Skeletal muscle tissue (tissue), 4 donors: ENCODE data around the gene SHCBP1. TPM values are rescaled to one million over a fixed set of nuclear protein-coding genes. Genes with fewer than 3 reads are reported as not detected.
"Not testable (repeated sequence)": the region's sequence is repeated elsewhere in the genome, so short reads cannot be mapped to it uniquely, and the experiment has no call there.

Experiments
- H3K27ac ChIP-seq: one replicate; pipeline ENCODE4 v1.7.0; 2013; ENCODE audit warnings: mild to moderate bottlenecking, low read depth, low read length, inconsistent platforms
- H3K27me3 ChIP-seq, 3 donors: one replicate each; pipeline ENCODE4 v1.7.0; 2013; ENCODE audit warnings: low read length in 3 of 3; ENCODE audit not compliant: control insufficient read depth in 3 of 3, insufficient read depth in 3 of 3
- H3K36me3 ChIP-seq, 3 donors: one replicate each; pipeline ENCODE4 v1.7.0; 2013; ENCODE audit warnings: low read length in 3 of 3; ENCODE audit not compliant: control insufficient read depth in 3 of 3, insufficient read depth in 3 of 3
- H3K4me1 ChIP-seq, 3 donors: one replicate each; pipeline ENCODE4 v1.7.0; 2013; ENCODE audit warnings: low read length in 3 of 3, mild to moderate bottlenecking in 3 of 3; ENCODE audit not compliant: control insufficient read depth in 3 of 3, insufficient read depth in 3 of 3
- H3K4me3 ChIP-seq, 3 donors: one replicate each; pipeline ENCODE4 v1.7.0; 2013; ENCODE audit warnings: low read length in 3 of 3
- H3K9ac ChIP-seq, 3 donors: one replicate each; pipeline ENCODE4 v1.7.0; 2013; ENCODE audit warnings: low read length in 3 of 3, mild to moderate bottlenecking in 3 of 3, moderate library complexity in 2 of 3, low read depth in 1 of 3
- H3K9me3 ChIP-seq, 3 donors: one replicate each; pipeline ENCODE4 v1.7.0; 2013; ENCODE audit warnings: low read length in 3 of 3; ENCODE audit not compliant: control insufficient read depth in 3 of 3
- total RNA-seq: library from RNA; depleted of rRNA; stranded (reverse); fragments of >200 nt; gene quantifications from one replicate; pipeline ENCODE4 v1.2.3, GENCODE V29; 2014
- donor health status: Osteomylitis.

Gene SHCBP1
- total RNA-seq, 1 donor from 2014 or later = 8.9 TPM

DNA sequence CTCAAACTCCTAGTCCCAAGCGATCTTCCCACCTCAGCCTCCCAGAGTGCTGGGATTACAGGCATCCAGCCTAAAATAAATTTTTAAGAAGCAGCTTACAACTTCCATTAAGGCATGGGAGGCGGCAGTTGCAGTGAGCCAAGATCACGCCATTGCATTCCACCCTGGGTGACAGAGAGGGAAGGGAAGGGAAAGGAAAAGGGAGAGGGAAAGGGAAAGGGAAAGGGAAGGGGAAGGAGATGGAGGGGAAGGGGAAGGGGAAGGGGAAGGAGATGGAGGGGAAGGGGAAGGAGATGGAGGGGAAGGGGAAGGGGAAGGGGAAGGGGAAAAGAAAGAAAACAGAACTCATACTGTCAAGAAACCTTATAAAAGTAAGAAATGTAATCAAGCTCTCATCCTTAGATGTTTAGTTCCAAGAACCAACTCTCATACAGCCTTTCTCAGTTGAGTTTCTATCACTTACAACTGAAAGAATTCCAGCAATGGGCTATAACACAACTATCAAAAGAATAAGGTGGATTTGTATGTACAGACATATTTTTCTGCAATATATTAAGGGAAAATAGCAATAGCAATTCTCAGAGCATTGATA lies 43.1 kb downstream of the SHCBP1 start:
- no peaks in the 10 kb centered on the region for H3K9me3 ChIP-seq
- H3K4me1 ChIP-seq = no peaks in the 10 kb centered on the region
- no peaks in the 10 kb centered on the region for H3K27me3 ChIP-seq
- no peak overlapping the region for H3K4me3 ChIP-seq
- no peak overlapping the region for H3K9ac ChIP-seq
- peaks cover 0 to 6% (median 0%) of the 10 kb centered on the region in 3 donors for H3K36me3 ChIP-seq
- no peak overlapping the region for H3K27ac ChIP-seq

DNA sequence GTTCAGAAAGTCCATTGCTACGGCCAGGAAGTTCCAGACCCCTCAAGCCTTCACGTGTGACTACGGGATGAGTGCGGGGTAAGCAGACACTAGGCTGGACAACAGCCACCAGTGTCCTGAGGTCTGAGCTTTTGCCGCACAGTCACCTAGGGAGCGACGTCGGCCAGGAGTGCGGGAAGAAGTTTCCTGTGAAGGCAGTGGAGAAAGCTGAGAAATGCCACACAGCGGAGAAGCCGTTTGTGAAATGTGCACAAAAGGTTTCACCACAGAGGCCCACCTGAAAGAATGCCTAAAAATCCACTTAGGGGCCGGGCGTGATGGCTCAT lies 47.4 kb downstream of the SHCBP1 start:
- H3K4me3 ChIP-seq = no peak overlapping the region
- H3K27me3 ChIP-seq = peaks cover 0 to 3% (median 0%) of the 10 kb centered on the region in 3 donors
- no peak overlapping the region for H3K27ac ChIP-seq
- H3K9me3 ChIP-seq = no peaks in the 10 kb centered on the region
- H3K9ac ChIP-seq = no peak overlapping the region
- no peaks in the 10 kb centered on the region for H3K36me3 ChIP-seq
- H3K4me1 ChIP-seq = no peaks in the 10 kb centered on the region

DNA sequence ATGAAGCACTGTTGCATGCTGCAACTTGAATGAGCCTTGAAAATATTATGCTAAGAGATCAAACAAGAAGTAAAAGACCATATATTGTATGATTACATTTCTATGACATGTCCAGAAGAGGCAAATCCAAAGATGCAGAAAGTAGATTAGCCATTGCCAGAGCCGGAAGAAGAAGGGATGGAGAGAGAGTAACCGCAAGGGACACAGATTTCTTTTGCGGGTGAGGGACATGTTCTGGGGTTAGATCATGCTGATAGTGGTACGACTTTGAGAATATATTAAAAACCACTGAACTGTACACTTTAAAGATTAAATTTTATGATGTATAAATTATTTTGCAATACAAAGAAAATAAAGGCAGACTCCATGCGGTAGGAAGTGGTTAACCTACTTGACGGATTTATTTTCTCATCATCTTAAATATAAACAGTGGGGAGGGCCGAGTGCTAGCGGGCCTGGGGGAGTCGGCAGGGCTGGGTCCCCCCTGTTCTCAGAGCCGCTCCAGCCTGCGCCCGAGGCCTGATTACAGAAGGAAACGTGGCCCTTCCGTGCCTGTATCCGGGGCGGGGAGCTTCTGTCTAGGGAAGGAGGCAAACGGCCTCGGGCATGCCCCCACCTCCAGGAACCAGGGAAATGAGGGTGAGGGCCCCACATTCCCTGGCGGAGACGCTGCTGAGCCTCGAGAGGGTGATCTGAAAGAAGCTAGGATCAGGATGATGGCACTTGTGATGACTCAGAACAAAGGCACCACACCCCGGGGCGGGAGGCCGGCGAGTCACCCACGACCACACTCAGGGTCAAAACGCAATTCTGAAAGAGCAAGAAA lies 48.0 kb downstream of the SHCBP1 start:
- Histone ChIP-seq H3K9ac (no peak overlapping the region), H3K4me3 (no peak overlapping the region), H3K36me3 (no peaks in the 10 kb centered on the region), H3K4me1 (no peaks in the 10 kb centered on the region), H3K27me3 (peaks cover 0 to 3% (median 0%) of the 10 kb centered on the region in 3 donors), H3K9me3 (no peaks in the 10 kb centered on the region), H3K27ac (no peak overlapping the region)

DNA sequence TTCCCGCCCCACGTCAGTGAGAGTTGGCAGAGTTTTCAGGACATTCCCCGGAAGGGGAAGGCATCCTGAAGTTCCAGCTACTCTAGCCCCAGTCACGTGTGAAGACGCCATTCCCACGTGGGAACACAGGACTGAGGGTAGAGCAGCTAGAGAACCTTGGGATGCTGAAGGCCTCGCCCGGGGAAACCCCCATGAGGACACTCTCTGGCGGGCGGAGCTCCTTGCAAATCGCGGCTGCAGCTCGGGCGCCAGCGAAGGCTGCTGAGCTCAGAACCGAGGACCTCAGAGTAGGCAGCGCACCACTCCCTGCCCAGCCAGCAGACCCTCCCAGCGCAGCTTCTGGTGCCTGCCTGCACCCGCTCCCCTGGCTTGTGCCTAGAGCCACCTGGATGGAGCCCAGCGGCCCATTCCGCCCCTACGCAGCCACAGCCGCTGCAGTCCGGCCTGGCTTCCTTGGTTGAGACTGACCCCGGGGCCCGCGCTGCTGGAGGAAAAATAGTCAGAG lies 51.9 kb downstream of the SHCBP1 start:
- no peak overlapping the region for H3K27ac ChIP-seq
- no peak overlapping the region for H3K9ac ChIP-seq
- no peak overlapping the region for H3K4me3 ChIP-seq
- no peaks in the 10 kb centered on the region for H3K4me1 ChIP-seq
- no peaks in the 10 kb centered on the region for H3K36me3 ChIP-seq
- peaks cover 0 to 3% (median 0%) of the 10 kb centered on the region in 3 donors for H3K27me3 ChIP-seq
- H3K9me3 ChIP-seq = no peaks in the 10 kb centered on the region

DNA sequence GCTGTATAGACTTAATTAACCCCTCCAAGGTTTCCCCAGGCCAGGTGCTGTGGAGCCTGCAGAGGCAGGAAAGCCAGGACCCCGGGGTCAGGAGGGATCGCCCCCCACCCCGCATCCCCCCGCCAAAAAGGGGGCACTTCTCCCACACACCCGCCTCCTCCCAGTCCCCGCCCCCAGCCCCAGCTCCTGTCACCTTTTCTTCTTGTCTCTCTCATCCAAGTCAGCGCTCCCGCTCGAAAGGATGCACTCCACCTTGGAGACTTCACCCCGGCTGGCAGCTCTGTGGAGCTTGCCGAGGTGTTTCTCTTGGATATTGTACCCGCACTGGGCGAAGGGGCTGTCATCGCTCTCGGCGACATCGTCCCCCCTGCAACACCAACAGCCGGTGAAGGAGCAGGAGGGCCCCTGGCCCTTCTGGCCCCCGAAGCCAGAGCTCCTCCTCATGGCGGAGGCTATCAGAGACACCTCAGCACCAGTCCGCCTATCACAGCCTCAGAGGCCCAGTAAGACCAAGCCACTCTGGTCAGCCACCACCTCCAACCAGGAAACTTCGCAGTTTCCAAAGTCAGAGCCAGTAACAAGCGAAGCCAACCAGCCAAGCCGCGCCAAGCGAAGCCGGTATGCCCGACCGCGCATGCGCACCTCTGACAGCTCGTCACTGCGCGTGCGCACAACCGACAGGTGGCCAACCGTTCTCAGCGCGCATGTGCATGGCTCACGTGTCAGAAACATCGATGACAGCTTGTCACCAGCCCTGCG lies 52.5 kb downstream of the SHCBP1 start:
- H3K9ac ChIP-seq = no peak overlapping the region
- H3K36me3 ChIP-seq = no peaks in the 10 kb centered on the region
- no peaks in the 10 kb centered on the region for H3K4me1 ChIP-seq
- H3K4me3 ChIP-seq = no peak overlapping the region
- H3K27ac ChIP-seq = no peak overlapping the region
- H3K27me3 ChIP-seq = peaks cover 0 to 3% (median 0%) of the 10 kb centered on the region in 3 donors
- no peaks in the 10 kb centered on the region for H3K9me3 ChIP-seq

DNA sequence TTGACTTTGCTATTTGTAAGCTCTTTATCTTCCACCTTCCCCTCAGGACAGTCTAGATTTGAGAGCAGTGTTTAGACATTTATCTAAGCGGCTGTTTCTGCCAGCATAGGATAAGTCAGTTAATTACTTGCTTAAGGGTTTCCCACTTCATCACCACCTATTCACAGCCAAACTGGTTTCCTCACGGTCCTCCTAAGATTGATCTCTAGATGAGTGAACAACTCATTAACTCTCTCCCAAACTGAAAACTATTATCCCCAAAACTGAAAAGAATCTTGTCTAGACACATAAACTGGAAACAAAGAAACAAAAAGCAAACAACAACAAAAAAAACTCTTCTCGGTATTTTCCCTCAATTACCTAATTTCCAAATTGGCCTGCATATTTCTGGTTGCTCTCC lies 58.2 kb downstream of the SHCBP1 start:
- Histone ChIP-seq H3K9ac (no peak overlapping the region), H3K9me3 (no peaks in the 10 kb centered on the region), H3K4me1 (no peaks in the 10 kb centered on the region), H3K27ac (no peak overlapping the region), H3K36me3 (no peaks in the 10 kb centered on the region), H3K27me3 (peaks cover 0 to 3% (median 0%) of the 10 kb centered on the region in 3 donors), H3K4me3 (no peak overlapping the region)

DNA sequence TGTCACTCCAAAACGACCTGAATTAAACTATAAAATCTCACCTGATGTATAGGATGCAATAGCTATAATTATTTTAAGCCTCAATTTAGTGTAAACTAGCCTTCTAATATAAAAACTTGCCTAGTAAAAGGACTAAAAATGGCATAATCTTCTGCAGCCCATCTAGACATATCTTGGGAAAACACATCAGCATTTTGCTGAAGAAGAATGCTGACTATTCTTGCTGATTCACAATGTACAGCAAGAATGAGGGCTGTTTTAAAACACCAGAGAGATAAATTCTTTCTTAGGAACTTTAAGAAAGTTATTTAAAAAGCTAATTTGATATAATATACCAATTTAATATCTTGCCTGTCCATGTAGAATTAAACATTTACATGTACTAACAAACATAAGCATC lies 63.2 kb downstream of the SHCBP1 start:
- H3K9me3 ChIP-seq = no peaks in the 10 kb centered on the region
- no peak overlapping the region for H3K9ac ChIP-seq
- peaks cover 0 to 2% (median 0%) of the 10 kb centered on the region in 3 donors for H3K27me3 ChIP-seq
- H3K27ac ChIP-seq = no peak overlapping the region
- H3K36me3 ChIP-seq = no peaks in the 10 kb centered on the region
- H3K4me3 ChIP-seq = no peak overlapping the region
- H3K4me1 ChIP-seq = peaks cover 0 to 2% (median 0%) of the 10 kb centered on the region in 3 donors

DNA sequence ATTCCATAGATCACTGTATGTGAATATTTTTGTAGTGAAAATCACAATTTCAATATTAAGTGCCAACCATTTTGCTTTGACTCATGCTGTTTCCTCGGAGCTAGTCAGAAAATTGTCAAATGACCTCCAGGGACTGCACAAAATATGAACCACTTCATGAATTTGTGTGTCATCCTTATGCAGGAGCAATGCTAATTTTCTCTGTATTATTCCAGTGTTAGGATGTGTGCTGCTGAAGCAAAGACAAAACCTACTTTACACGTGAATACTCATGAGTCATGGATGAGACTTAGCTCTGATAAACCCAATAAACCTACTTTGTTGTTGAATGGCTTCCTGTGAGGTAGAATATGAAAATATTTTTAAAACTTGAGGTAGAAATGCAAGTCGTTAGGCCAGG lies 65.2 kb downstream of the SHCBP1 start:
- Histone ChIP-seq H3K9me3 (no peaks in the 10 kb centered on the region), H3K4me3 (no peak overlapping the region), H3K27me3 (no peaks in the 10 kb centered on the region), H3K9ac (no peak overlapping the region), H3K36me3 (no peaks in the 10 kb centered on the region), H3K4me1 (peaks cover 0 to 2% (median 0%) of the 10 kb centered on the region in 3 donors), H3K27ac (no peak overlapping the region)

DNA sequence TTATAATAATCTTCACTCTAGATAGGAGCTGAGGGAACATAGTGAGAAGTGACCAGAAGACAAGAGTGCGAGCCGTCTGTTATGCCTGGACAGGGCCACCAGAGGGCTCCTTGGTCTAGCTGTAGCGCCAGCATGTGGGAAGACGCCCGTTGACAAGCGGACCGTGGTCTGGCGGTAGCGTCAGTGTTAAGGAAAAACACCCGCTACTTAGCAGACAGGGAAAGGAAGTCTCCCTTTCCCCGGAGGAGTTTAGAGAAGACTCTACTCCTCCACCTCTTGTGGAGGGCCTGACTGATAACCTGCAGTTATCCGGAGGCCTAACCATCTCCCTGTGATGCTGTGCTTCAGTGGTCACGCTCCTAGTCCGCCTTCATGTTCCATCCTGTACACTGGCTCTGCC lies 66.7 kb downstream of the SHCBP1 start:
- not testable (repeated sequence) for H3K9me3 ChIP-seq, H3K4me3 ChIP-seq, H3K27ac ChIP-seq, H3K36me3 ChIP-seq, H3K27me3 ChIP-seq, H3K4me1 ChIP-seq, H3K9ac ChIP-seq

DNA sequence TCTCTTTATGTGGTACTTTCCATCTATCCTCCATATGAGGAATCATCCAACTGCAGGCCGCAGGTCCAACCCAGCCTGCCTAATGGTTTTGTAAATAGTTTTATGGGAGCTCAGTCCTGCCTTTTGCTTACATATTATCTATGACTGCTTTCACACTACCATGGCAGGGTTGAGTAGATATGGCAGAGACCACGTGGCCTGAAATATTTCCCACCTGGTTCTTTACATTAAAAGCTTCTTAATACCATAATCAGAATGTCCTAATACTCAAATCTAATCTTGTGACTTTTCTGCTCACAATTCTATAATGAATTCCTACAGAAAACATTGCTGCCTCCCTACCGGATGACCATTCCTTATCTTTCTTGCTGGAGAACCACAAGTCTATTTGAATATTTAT lies 71.7 kb downstream of the SHCBP1 start:
- Histone ChIP-seq H3K27ac (no peak overlapping the region), H3K9me3 (no peaks in the 10 kb centered on the region), H3K9ac (no peak overlapping the region), H3K36me3 (no peaks in the 10 kb centered on the region), H3K4me1 (peaks cover 0 to under 1% (median 0%) of the 10 kb centered on the region in 3 donors), H3K27me3 (no peaks in the 10 kb centered on the region), H3K4me3 (no peak overlapping the region)
